GM23248 (cell line): ENCODE results near the gene SLC43A1.

ENCODE experiments used
- EZH2 ChIP-seq: fragments of 200-600 bp; sonication (generic); IDR thresholded peaks from 2 replicates; pipeline ENCODE4 v1.6.1; 2018; ENCODE audit warnings: antibody characterized with exemption, mild to moderate bottlenecking; ENCODE audit not compliant: insufficient read depth, poor library complexity, severe bottlenecking
- EZH2phosphoT487 ChIP-seq: fragments of 200-600 bp; sonication (generic); IDR thresholded peaks from 2 replicates; pipeline ENCODE4 v1.6.1; 2018; ENCODE audit warnings: antibody characterized with exemption, moderate library complexity, mild to moderate bottlenecking, low read depth; ENCODE audit not compliant: insufficient read depth

- TF ChIP-seq EZH2: no peak
- no peak for TF ChIP-seq EZH2phosphoT487
Observed at GRCh38 chr11:57542582-57542981, 27.1 kb upstream of the SLC43A1 start.
